ENCODE results near the gene EDIL3.

DNA sequence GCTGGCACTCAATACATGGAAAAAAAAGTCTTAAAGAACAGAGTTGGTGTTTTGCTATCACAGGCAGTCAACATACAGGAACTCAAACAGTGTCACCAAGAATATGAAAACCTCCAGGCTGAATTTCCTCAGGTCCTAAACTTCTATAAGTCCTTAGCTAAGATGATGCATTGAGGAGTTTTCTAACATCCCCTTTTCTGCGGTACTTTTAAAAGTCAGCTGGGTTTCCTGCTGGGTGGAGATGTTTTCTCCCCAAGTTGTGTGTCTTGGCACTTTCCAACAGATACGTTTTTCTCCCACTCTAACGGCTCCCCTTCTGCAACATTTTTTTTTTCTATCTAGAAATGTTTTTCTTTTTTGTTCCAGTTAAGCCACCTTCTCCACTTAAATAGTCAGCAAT, 419.2 kb downstream of the EDIL3 start:
- TF ChIP-seq POLR2A (IDR thresholded peaks at IDR 0.05) = no peak
- TF ChIP-seq, protein P1, sequence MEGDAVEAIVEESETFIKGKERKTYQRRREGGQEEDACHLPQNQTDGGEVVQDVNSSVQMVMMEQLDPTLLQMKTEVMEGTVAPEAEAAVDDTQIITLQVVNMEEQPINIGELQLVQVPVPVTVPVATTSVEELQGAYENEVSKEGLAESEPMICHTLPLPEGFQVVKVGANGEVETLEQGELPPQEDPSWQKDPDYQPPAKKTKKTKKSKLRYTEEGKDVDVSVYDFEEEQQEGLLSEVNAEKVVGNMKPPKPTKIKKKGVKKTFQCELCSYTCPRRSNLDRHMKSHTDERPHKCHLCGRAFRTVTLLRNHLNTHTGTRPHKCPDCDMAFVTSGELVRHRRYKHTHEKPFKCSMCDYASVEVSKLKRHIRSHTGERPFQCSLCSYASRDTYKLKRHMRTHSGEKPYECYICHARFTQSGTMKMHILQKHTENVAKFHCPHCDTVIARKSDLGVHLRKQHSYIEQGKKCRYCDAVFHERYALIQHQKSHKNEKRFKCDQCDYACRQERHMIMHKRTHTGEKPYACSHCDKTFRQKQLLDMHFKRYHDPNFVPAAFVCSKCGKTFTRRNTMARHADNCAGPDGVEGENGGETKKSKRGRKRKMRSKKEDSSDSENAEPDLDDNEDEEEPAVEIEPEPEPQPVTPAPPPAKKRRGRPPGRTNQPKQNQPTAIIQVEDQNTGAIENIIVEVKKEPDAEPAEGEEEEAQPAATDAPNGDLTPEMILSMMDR (IDR thresholded peaks at IDR 0.05) = no peak

All from prostate gland (tissue), 2 donors.